ENCODE measurements around the gene GATD1. TPM values are rescaled to one million over a fixed set of nuclear protein-coding genes. Genes with fewer than 3 reads are reported as not detected.

GATD1 gene
- total RNA-seq, 1 experiment from 2014 or later, result 88.7 TPM

DNA sequence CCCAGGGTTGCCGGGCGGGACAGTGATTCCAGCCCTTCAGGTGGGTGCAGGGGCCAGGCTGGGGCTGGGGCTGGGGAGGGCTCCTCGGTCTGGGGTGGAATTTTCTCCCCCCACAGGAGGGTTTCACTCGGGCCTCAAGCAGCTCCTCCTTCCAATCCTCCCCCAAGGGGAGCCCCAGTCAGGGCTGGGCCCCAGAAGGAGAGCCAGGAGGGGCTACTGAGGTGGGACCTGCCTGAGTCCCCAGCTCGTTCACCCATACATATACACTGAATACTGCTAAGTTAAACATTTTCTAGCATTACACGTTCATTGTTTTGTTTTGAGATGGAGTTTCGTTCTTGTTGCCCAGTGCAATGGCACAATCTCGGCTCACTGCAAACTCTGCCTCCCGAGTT, 48.9 kb upstream of the GATD1 start:
- DNase-seq (ENCODE audit: low read depth, low spot score) (no peak), ATAC-seq (no peak)
- H3K27ac ChIP-seq (ENCODE audit: low read depth, low read length), result peak overlapping the region; percentile 89; the same call in 1 of the 2 replicates
- POLR2A ChIA-PET, result interaction anchor here (0.8 kb wide), 1 partner anchor 8 kb away, joined by 3 read pairs; no protein-coding TSS in a partner anchor
- peak overlapping the region; percentile 100 for H3K4me2 ChIP-seq (ENCODE audit: low read length)
- no peaks in the 10 kb centered on the region for H4K20me1 ChIP-seq (ENCODE audit: insufficient read depth)
- peak overlapping the region in 1 of 2 experiments; percentile 65; a peak in 2 of 4 replicates for H3K4me3 ChIP-seq (replicated peaks in 1 of 2; ENCODE audit: low read depth in 1 of 2, low read length in 2 of 2)
- no peak overlapping the region for H2AFZ ChIP-seq (ENCODE audit: low read depth, low read length, poor library complexity, severe bottlenecking)
- peak overlapping the region; percentile 76 for H3K9ac ChIP-seq (ENCODE audit: low read length)
- no peak for TF ChIP-seq SRF (IDR thresholded peaks at IDR 0.05; ENCODE audit: low read depth)
- TF ChIP-seq JUND (IDR thresholded peaks at IDR 0.05), result no peak
- no peak for TF ChIP-seq POLR2AphosphoS5 (IDR thresholded peaks at IDR 0.05; ENCODE audit: low read depth, low read length)
- TF ChIP-seq TCF7L2 (IDR thresholded peaks at IDR 0.05; ENCODE audit: borderline replicate concordance, extremely low read depth, insufficient read depth, insufficient read length), result no peak
- no peaks in the 10 kb centered on the region for H3K27me3 ChIP-seq (ENCODE audit: insufficient read depth, low read length)
- CTCF ChIA-PET, result no interaction called here
- RAD21 ChIA-PET (ENCODE audit: low non-redundant PET in 1 of 2, low total read pairs in 2 of 2, uncharacterized antibody in 2 of 2, unreplicated experiment in 2 of 2), result interaction anchor here (0.8 to 1.2 kb wide), 2 partner anchors 9 kb away, joined by 3 read pairs; no protein-coding TSS in a partner anchor
- TSS peak; percentile 31 for BruUV-seq (replicated peaks)
- no peaks in the 10 kb centered on the region for H3K9me3 ChIP-seq (ENCODE audit: control insufficient read depth in 1 of 2, insufficient read depth in 1 of 2, low read depth in 1 of 2, low read length in 2 of 2)
- H3K79me2 ChIP-seq (ENCODE audit: insufficient read depth, low read length), result peaks cover 10% of the 10 kb centered on the region; the same call in 1 of the 2 replicates
- no peaks in the 10 kb centered on the region for H3K9me2 ChIP-seq (ENCODE audit: insufficient read depth)
- H3K36me3 ChIP-seq (ENCODE audit: control insufficient read depth in 1 of 2, insufficient read depth in 2 of 2, low read length in 2 of 2), result no peaks in the 10 kb centered on the region
- H3K4me1 ChIP-seq (ENCODE audit: control insufficient read depth in 1 of 2, insufficient read depth in 2 of 2, low read length in 2 of 2), result peaks cover 26 to 44% of the 10 kb centered on the region in 2 experiments
- intact Hi-C loops (cut with micrococcal nuclease), result no loop called here

DNA sequence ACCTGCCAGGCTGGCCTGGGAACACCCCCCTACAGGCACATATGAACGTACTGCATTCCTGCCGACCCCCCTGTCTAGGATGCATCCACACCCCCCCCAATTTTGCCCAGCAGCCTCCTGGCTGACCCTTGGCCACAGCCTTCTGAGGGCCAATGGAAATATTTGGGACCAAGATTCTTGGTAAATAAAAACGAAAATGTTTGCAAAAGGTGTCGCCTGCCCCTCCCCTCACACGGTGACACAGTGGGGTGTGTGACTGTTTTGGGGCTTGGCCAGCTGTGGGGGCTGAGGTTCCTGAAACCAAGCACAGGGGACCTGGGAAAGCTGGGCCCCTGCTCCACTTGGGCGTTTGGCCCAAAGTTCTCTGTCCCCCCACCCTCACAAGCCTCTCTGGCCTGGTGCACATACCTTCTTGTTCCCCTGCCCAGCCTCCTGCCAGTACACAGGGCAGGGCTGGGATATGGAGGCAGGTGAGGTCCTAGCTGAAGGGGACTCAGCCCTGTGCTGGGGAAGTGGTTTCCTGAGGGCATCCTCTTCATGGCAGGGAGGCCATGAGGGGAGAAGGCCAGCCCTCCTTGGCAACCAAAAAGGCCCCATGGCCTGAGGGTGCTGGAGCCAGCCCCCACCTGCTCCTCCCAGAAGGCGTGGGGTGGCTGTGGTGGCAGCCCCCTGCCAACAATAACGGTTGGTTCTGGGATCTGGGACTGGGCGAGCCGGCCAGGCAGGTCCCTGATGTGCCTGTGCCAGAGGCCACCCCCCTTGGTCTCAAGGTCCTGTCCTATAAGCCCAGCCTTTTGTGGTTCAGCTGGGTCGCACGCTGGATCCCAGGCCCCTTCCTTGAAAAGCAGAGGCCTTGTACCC, 48.3 kb upstream of the GATD1 start:
- Histone ChIP-seq H3K4me3 (replicated peaks in 1 of 2; ENCODE audit: low read depth in 1 of 2, low read length in 2 of 2) (no peak overlapping the region), H3K9me2 (ENCODE audit: insufficient read depth) (no peaks in the 10 kb centered on the region), H4K20me1 (ENCODE audit: insufficient read depth) (no peaks in the 10 kb centered on the region), H2AFZ (ENCODE audit: low read depth, low read length, poor library complexity, severe bottlenecking) (no peak overlapping the region), H3K4me2 (ENCODE audit: low read length) (peak overlapping the region; percentile 28; the same call in 1 of the 2 replicates), H3K9ac (ENCODE audit: low read length) (peak overlapping the region; percentile 76), H3K27ac (ENCODE audit: low read depth, low read length) (peak overlapping the region; percentile 32; the same call in 1 of the 2 replicates), H3K79me2 (ENCODE audit: insufficient read depth, low read length) (peaks cover 16% of the 10 kb centered on the region), H3K27me3 (ENCODE audit: insufficient read depth, low read length) (no peaks in the 10 kb centered on the region), H3K4me1 (ENCODE audit: control insufficient read depth in 1 of 2, insufficient read depth in 2 of 2, low read length in 2 of 2) (peaks cover 31 to 46% of the 10 kb centered on the region in 2 experiments), H3K36me3 (ENCODE audit: control insufficient read depth in 1 of 2, insufficient read depth in 2 of 2, low read length in 2 of 2) (no peaks in the 10 kb centered on the region), H3K9me3 (ENCODE audit: control insufficient read depth in 1 of 2, insufficient read depth in 1 of 2, low read depth in 1 of 2, low read length in 2 of 2) (no peaks in the 10 kb centered on the region)
- RAD21 ChIA-PET (ENCODE audit: low non-redundant PET in 1 of 2, low total read pairs in 2 of 2, uncharacterized antibody in 2 of 2, unreplicated experiment in 2 of 2), result interaction anchor here (0.8 to 1.2 kb wide), 2 partner anchors 9 to 10 kb away, joined by 3 read pairs; no protein-coding TSS in a partner anchor
- no peak for ATAC-seq
- no peak for DNase-seq (ENCODE audit: low read depth, low spot score)
- TF ChIP-seq POLR2A (IDR thresholded peaks at IDR 0.05; ENCODE audit: borderline replicate concordance, extremely low read depth, insufficient read depth, insufficient read length), result no peak
- TF ChIP-seq POLR2AphosphoS5 (IDR thresholded peaks at IDR 0.05; ENCODE audit: low read depth, low read length), result no peak
- no peak for TF ChIP-seq TCF7L2 (IDR thresholded peaks at IDR 0.05; ENCODE audit: borderline replicate concordance, extremely low read depth, insufficient read depth, insufficient read length)
- intact Hi-C loops (cut with micrococcal nuclease), result no loop called here
- CTCF ChIA-PET, result no interaction called here
- no TSS peak for BruUV-seq (replicated peaks)
- POLR2A ChIA-PET, result interaction anchor here (0.8 kb wide), 1 partner anchor 9 kb away, joined by 3 read pairs; no protein-coding TSS in a partner anchor
